ENCODE measurements around the gene CPM. TPM values are rescaled to one million over a fixed set of nuclear protein-coding genes. Genes with fewer than 3 reads are reported as not detected.

CPM gene
- total and polyA plus RNA-seq, 10 of the 15 experiments (the other 5 are each of a cell fraction or from before 2014, with no cell fraction given) = 0.06 to 1.7 (median 0.41) TPM

DNA sequence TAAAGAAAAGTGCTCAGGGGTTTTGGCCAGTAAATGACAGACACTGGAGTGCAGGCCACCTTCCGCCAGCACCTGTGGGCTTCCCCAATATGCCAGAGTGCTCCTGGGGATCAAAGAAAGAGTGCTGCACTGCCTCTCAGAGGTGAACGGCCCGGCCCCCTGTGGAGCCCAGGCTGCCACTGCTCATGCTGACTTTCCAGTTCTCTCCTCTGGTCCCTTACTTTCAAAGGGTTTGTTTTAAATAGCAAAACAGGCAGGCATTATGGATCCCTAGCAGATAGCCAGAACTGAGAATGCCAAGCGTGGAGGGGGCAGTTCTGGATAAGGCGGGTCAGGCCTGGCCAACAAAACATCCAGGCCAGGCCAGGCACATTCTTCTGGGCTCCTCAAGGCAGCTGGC lies 65.4 kb downstream of the CPM start:
- H3K9me3 ChIP-seq (replicated peaks; ENCODE audit: control insufficient read depth, insufficient read depth, low read length) = no peaks in the 10 kb centered on the region
- H3K4me3 ChIP-seq = no peak overlapping the region
- POLR2A ChIA-PET = no interaction called here
- no peak for TF ChIP-seq PAX8 (IDR thresholded peaks at IDR 0.05)
- TF ChIP-seq CBX3 (IDR thresholded peaks at IDR 0.05; ENCODE audit: borderline replicate concordance, low read depth) = no peak
- no peak for TF ChIP-seq BACH1 (IDR thresholded peaks at IDR 0.05; ENCODE audit: borderline replicate concordance)
- TF ChIP-seq, protein P1, sequence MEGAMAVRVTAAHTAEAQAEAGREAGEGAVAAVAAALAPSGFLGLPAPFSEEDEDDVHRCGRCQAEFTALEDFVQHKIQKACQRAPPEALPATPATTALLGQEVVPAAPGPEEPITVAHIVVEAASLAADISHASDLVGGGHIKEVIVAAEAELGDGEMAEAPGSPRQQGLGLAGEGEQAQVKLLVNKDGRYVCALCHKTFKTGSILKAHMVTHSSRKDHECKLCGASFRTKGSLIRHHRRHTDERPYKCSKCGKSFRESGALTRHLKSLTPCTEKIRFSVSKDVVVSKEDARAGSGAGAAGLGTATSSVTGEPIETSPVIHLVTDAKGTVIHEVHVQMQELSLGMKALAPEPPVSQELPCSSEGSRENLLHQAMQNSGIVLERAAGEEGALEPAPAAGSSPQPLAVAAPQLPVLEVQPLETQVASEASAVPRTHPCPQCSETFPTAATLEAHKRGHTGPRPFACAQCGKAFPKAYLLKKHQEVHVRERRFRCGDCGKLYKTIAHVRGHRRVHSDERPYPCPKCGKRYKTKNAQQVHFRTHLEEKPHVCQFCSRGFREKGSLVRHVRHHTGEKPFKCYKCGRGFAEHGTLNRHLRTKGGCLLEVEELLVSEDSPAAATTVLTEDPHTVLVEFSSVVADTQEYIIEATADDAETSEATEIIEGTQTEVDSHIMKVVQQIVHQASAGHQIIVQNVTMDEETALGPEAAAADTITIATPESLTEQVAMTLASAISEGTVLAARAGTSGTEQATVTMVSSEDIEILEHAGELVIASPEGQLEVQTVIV (IDR thresholded peaks at IDR 0.05; ENCODE audit: borderline replicate concordance, partially characterized antibody) = no peak
- no peak for TF ChIP-seq TCF3 (IDR thresholded peaks at IDR 0.05; ENCODE audit: borderline replicate concordance, insufficient read depth, low read depth, low read length)
- TF ChIP-seq MEF2B (IDR thresholded peaks at IDR 0.05; ENCODE audit: partially characterized antibody, poor library complexity, severe bottlenecking) = no peak
- TF ChIP-seq, protein P2, sequence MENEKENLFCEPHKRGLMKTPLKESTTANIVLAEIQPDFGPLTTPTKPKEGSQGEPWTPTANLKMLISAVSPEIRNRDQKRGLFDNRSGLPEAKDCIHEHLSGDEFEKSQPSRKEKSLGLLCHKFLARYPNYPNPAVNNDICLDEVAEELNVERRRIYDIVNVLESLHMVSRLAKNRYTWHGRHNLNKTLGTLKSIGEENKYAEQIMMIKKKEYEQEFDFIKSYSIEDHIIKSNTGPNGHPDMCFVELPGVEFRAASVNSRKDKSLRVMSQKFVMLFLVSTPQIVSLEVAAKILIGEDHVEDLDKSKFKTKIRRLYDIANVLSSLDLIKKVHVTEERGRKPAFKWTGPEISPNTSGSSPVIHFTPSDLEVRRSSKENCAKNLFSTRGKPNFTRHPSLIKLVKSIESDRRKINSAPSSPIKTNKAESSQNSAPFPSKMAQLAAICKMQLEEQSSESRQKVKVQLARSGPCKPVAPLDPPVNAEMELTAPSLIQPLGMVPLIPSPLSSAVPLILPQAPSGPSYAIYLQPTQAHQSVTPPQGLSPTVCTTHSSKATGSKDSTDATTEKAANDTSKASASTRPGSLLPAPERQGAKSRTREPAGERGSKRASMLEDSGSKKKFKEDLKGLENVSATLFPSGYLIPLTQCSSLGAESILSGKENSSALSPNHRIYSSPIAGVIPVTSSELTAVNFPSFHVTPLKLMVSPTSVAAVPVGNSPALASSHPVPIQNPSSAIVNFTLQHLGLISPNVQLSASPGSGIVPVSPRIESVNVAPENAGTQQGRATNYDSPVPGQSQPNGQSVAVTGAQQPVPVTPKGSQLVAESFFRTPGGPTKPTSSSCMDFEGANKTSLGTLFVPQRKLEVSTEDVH (IDR thresholded peaks at IDR 0.05; ENCODE audit: low read depth, partially characterized antibody) = no peak
- TF ChIP-seq MEF2A (IDR thresholded peaks at IDR 0.05; ENCODE audit: insufficient read depth, low read depth, low read length) = no peak
- TF ChIP-seq CHD4 (IDR thresholded peaks at IDR 0.05) = no peak
- TF ChIP-seq DPF2 (IDR thresholded peaks at IDR 0.05) = no peak
- no peak for TF ChIP-seq SMAD5 (IDR thresholded peaks at IDR 0.05; ENCODE audit: low read depth)
- TF ChIP-seq, protein P3, sequence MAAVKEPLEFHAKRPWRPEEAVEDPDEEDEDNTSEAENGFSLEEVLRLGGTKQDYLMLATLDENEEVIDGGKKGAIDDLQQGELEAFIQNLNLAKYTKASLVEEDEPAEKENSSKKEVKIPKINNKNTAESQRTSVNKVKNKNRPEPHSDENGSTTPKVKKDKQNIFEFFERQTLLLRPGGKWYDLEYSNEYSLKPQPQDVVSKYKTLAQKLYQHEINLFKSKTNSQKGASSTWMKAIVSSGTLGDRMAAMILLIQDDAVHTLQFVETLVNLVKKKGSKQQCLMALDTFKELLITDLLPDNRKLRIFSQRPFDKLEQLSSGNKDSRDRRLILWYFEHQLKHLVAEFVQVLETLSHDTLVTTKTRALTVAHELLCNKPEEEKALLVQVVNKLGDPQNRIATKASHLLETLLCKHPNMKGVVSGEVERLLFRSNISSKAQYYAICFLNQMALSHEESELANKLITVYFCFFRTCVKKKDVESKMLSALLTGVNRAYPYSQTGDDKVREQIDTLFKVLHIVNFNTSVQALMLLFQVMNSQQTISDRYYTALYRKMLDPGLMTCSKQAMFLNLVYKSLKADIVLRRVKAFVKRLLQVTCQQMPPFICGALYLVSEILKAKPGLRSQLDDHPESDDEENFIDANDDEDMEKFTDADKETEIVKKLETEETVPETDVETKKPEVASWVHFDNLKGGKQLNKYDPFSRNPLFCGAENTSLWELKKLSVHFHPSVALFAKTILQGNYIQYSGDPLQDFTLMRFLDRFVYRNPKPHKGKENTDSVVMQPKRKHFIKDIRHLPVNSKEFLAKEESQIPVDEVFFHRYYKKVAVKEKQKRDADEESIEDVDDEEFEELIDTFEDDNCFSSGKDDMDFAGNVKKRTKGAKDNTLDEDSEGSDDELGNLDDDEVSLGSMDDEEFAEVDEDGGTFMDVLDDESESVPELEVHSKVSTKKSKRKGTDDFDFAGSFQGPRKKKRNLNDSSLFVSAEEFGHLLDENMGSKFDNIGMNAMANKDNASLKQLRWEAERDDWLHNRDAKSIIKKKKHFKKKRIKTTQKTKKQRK (IDR thresholded peaks at IDR 0.05; ENCODE audit: low read depth, low read length) = no peak
- TF ChIP-seq HDAC2 (IDR thresholded peaks at IDR 0.05) = no peak
- no peak for TF ChIP-seq FOXK2 (IDR thresholded peaks at IDR 0.05)
- SMC1A ChIA-PET (ENCODE audit: uncharacterized antibody, unreplicated experiment) = interaction anchor here (0.7 to 1.2 kb wide), 3 partner anchors 199 to 385 kb away, joined by 3 to 6 read pairs (median 4); no protein-coding TSS in a partner anchor
- no TSS peak for BruUV-seq (replicated peaks)
- H3K27me3 ChIP-seq (replicated peaks in 1 of 2; ENCODE audit: control insufficient read depth in 2 of 2, insufficient read depth in 2 of 2, low read length in 1 of 2) = no peaks in the 10 kb centered on the region
- in situ Hi-C loops (cut with MboI) = no loop called here
- no peak overlapping the region for H3K4me2 ChIP-seq (ENCODE audit: control insufficient read depth, insufficient read depth)
- H3K36me3 ChIP-seq (ENCODE audit: control insufficient read depth in 2 of 2, insufficient read depth in 2 of 2, low read length in 1 of 2) = no peaks in the 10 kb centered on the region
- intact Hi-C loops (cut with micrococcal nuclease; ENCODE audit: unreplicated experiment) = loop anchor here (10.0 kb wide), 1 partner anchor 387 kb away; no protein-coding TSS in a partner anchor
- DNase-seq (ENCODE audit: low read depth, low spot score) (no peak), ATAC-seq (no peak), FAIRE-seq (no peak)
- H3K9ac ChIP-seq (ENCODE audit: control insufficient read depth, insufficient read depth, low read length) = no peak overlapping the region
- H4K20me1 ChIP-seq (ENCODE audit: control insufficient read depth, insufficient read depth) = no peaks in the 10 kb centered on the region
- H2AFZ ChIP-seq (ENCODE audit: control insufficient read depth, low read depth, low read length) = no peak overlapping the region
- RAD21 ChIA-PET (ENCODE audit: unreplicated experiment) = interaction anchor here (0.6 to 1.0 kb wide), 2 partner anchors 15 to 31 kb away, joined by 3 read pairs; no protein-coding TSS in a partner anchor
- H3K79me2 ChIP-seq (ENCODE audit: control insufficient read depth, insufficient read depth, low read length) = no peaks in the 10 kb centered on the region
- no peak overlapping the region for H3K27ac ChIP-seq (ENCODE audit: control insufficient read depth, insufficient read depth)
- H3K4me1 ChIP-seq (ENCODE audit: control insufficient read depth, insufficient read depth, low read length) = no peaks in the 10 kb centered on the region
- WGBS (ENCODE audit: insufficient coverage, insufficient replicate concordance, low lambda C conversion rate, missing lambda C conversion rate) = 44% methylated on average over 5 of the region's 5 CpGs
- CTCF ChIA-PET = interaction anchor here (0.6 to 4.1 kb wide), 7 partner anchors 12 to 387 kb away, joined by 3 to 23 read pairs (median 4); no protein-coding TSS in a partner anchor

Data from GM12878 (cell line).